Adrenal gland (tissue), 5 donors: ENCODE data around the gene RHOA.

Experiments used
- CTCF ChIP-seq, 6 experiments: fragments of 450-650 bp in 4 of 6; fragments of 200-600 bp in 2 of 6; sonication (generic) in 1 of 6; IDR thresholded peaks; 1 replicate in 5 of 6; 2 replicates in 1 of 6; pipeline versions ENCODE4 v1.5.1 to v1.8.0; 2016 to 2021; ENCODE audit warnings: antibody characterized with exemption in 6 of 6, mild to moderate bottlenecking in 2 of 6, moderate library complexity in 1 of 6
- POLR2A ChIP-seq, 2 donors: fragments of 450-650 bp; IDR thresholded peaks; one replicate each; pipeline ENCODE4 v1.6.1; 2017; ENCODE audit warnings: antibody characterized with exemption in 2 of 2, mild to moderate bottlenecking in 2 of 2, moderate library complexity in 1 of 2
- donor health status: DM: no; HTN: no; CAD: no.

GRCh38 chr3:49333091-49333490 is 78.7 kb downstream of the RHOA start:
- TF ChIP-seq CTCF (IDR thresholded peaks at IDR 0.05) (no peak), POLR2A (IDR thresholded peaks at IDR 0.05) (no peak)
